Neural progenitor cell (in vitro differentiated cells): Measurements from ENCODE around the gene ARID3A. TPM values are rescaled to one million over a fixed set of nuclear protein-coding genes. Genes with fewer than 3 reads are reported as not detected.
A peak's percentile ranks its signal among the peaks of the same experiment; 100 is the strongest.

Experiments used
- DNase-seq: peaks from one replicate; pipeline ENCODE4 v3.0.0-alpha.2; 2016; ENCODE audit warnings: low spot score
- H2AFZ ChIP-seq: fragments of 200-600 bp; sonication (generic); replicated peaks from 2 replicates; pipeline ENCODE4 v1.6.1; 2016; ENCODE audit warnings: antibody characterized with exemption
- H3F3A ChIP-seq: fragments of 200-600 bp; sonication (generic); 2 replicates; pipeline ENCODE4 v1.6.1; 2016; ENCODE audit warnings: antibody characterized with exemption, low read depth
- H3K27ac ChIP-seq: fragments of 200-600 bp; sonication (generic); 2 replicates; pipeline ENCODE4 v1.5.1; 2016; ENCODE audit warnings: mild to moderate bottlenecking
- H3K27me3 ChIP-seq: fragments of 200-600 bp; sonication (generic); 2 replicates; pipeline ENCODE4 v1.6.1; 2016; ENCODE audit warnings: mild to moderate bottlenecking, moderate library complexity
- H3K36me3 ChIP-seq: fragments of 200-600 bp; sonication (generic); 2 replicates; pipeline ENCODE4 v1.5.1; 2016
- H3K4me1 ChIP-seq: fragments of 200-600 bp; sonication (generic); 2 replicates; pipeline ENCODE4 v1.6.1; 2016; ENCODE audit warnings: mixed run types
- H3K4me2 ChIP-seq: fragments of 200-600 bp; sonication (generic); 2 replicates; pipeline ENCODE4 v1.6.1; 2016
- H3K4me3 ChIP-seq: fragments of 200-600 bp; sonication (generic); 2 replicates; pipeline ENCODE4 v1.5.1; 2016
- H3K79me2 ChIP-seq: fragments of 200-600 bp; sonication (generic); 2 replicates; pipeline ENCODE4 v1.6.1; 2016; ENCODE audit warnings: low read depth
- H3K9ac ChIP-seq: fragments of 200-600 bp; sonication (generic); 2 replicates; pipeline ENCODE4 v1.6.1; 2016
- H3K9me3 ChIP-seq: fragments of 200-600 bp; sonication (generic); 2 replicates; pipeline ENCODE4 v1.5.1; 2016; ENCODE audit warnings: low read depth
- H4K20me1 ChIP-seq: fragments of 200-600 bp; sonication (generic); 2 replicates; pipeline ENCODE4 v1.6.1; 2016; ENCODE audit warnings: low read depth
- H3K27ac Mint-ChIP-seq: 3 replicates; pipeline ENCODE4 v1.8.0; 2021; ENCODE audit warnings: mixed read lengths
- H3K27me3 Mint-ChIP-seq: 2 replicates; pipeline ENCODE4 v1.8.0; 2022; ENCODE audit warnings: low read depth, mild to moderate bottlenecking, inconsistent platforms, moderate library complexity, mixed read lengths; ENCODE audit not compliant: insufficient read depth
- H3K36me3 Mint-ChIP-seq: 3 replicates; pipeline ENCODE4 v1.8.0; 2021; ENCODE audit warnings: mixed read lengths
- H3K4me1 Mint-ChIP-seq: 3 replicates; pipeline ENCODE4 v1.8.0; 2021; ENCODE audit warnings: mixed read lengths
- H3K4me3 Mint-ChIP-seq: 3 replicates; pipeline ENCODE4 v1.8.0; 2021; ENCODE audit warnings: mild to moderate bottlenecking, moderate library complexity, mixed read lengths
- H3K9me3 Mint-ChIP-seq: 3 replicates; pipeline ENCODE4 v1.8.0; 2020; ENCODE audit warnings: mixed read lengths
- CTCF ChIP-seq: fragments of 200-600 bp; sonication (generic); IDR thresholded peaks from 2 replicates; pipeline ENCODE4 v1.5.1; 2017; ENCODE audit warnings: antibody characterized with exemption, mild to moderate bottlenecking
- EZH2 ChIP-seq: fragments of 200-600 bp; sonication (generic); IDR thresholded peaks from 2 replicates; pipeline ENCODE4 v1.6.1; 2017; ENCODE audit warnings: antibody characterized with exemption, mild to moderate bottlenecking, moderate library complexity
- EZH2phosphoT487 ChIP-seq: fragments of 200-600 bp; sonication (generic); IDR thresholded peaks from 2 replicates; pipeline ENCODE4 v1.6.1; 2017; ENCODE audit warnings: antibody characterized with exemption
- total RNA-seq: library from RNA; depleted of rRNA; stranded (reverse); fragments of >200 nt; gene quantifications from 2 replicates; pipeline ENCODE4 v1.2.3, GENCODE V29; 2015; ENCODE audit warnings: low replicate concordance

The ARID3A gene
- total RNA-seq, 1 donor from 2014 or later: 25.5 TPM

DNA sequence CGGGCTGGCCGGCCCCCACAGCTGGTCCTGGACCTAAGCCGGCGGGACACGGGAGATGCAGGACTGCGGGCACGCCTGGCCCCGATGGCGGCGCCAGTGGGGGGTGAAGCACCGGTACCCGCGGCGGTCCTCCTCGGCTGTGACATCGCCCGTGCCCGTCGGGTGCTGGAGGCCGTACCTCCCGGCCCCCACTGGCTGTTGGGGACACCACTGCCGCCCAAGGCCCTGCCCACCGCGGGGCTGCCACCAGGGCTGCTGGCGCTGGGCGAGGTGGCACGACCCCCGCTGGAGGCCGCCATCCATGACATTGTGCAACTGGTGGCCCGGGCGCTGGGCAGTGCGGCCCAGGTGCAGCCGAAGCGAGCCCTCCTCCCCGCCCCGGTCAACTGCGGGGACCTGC is 77.4 kb downstream of the ARID3A start:
- peaks cover 3% of the 10 kb centered on the region for H3K9me3 Mint-ChIP-seq
- Histone ChIP-seq H3K27ac (no peak overlapping the region), H3K4me1 (peaks cover 3% of the 10 kb centered on the region), H4K20me1 (no peaks in the 10 kb centered on the region), H3K27me3 (peaks cover 38% of the 10 kb centered on the region), H2AFZ (no peak overlapping the region), H3K4me3 (no peak overlapping the region), H3K4me2 (no peak overlapping the region), H3K9ac (no peak overlapping the region), H3F3A (peaks cover 6% of the 10 kb centered on the region), H3K36me3 (no peaks in the 10 kb centered on the region), H3K9me3 (no peaks in the 10 kb centered on the region), H3K79me2 (no peaks in the 10 kb centered on the region)
- H3K4me3 Mint-ChIP-seq: no peak overlapping the region
- peaks cover 19% of the 10 kb centered on the region for H3K27me3 Mint-ChIP-seq
- no peaks in the 10 kb centered on the region for H3K36me3 Mint-ChIP-seq
- H3K4me1 Mint-ChIP-seq: peaks cover 8% of the 10 kb centered on the region
- no peak overlapping the region for H3K27ac Mint-ChIP-seq
- TF ChIP-seq EZH2phosphoT487 (no peak), CTCF (no peak), EZH2 (no peak)
- no peak for DNase-seq

DNA sequence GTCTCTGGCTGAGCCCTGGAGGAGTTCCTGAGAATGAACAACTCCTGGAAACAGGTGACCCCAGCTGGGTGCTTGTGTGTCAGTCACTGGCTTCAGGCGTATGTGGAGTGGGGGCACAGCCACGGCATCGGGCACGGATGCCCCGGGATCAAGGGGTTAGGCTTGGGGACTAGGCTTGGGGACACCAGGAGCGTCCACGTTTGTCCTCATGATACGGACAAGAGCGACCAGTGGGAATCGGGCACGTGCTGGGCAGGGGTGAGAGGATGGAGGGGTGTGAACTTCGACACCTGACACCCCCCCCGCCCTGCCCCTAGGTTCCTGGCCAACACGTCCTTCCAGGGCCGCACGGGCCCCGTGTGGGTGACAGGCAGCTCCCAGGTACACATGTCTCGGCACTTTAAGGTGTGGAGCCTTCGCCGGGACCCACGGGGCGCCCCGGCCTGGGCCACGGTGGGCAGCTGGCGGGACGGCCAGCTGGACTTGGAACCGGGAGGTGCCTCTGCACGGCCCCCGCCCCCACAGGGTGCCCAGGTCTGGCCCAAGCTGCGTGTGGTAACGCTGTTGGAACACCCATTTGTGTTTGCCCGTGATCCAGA is 78.5 kb downstream of the ARID3A start:
- Histone ChIP-seq H3K27me3 (peaks cover 28% of the 10 kb centered on the region), H3F3A (peaks cover 6% of the 10 kb centered on the region), H4K20me1 (no peaks in the 10 kb centered on the region), H3K79me2 (no peaks in the 10 kb centered on the region), H3K9me3 (no peaks in the 10 kb centered on the region), H3K4me1 (peaks cover 3% of the 10 kb centered on the region), H3K36me3 (no peaks in the 10 kb centered on the region), H3K9ac (no peak overlapping the region), H2AFZ (no peak overlapping the region), H3K4me3 (no peak overlapping the region), H3K4me2 (no peak overlapping the region), H3K27ac (no peak overlapping the region)
- TF ChIP-seq EZH2phosphoT487 (no peak), CTCF (no peak), EZH2 (no peak)
- no peak for DNase-seq
- Mint-ChIP-seq H3K4me3 (no peak overlapping the region), H3K36me3 (no peaks in the 10 kb centered on the region), H3K9me3 (no peaks in the 10 kb centered on the region), H3K4me1 (peaks cover 3% of the 10 kb centered on the region), H3K27me3 (peaks cover 12% of the 10 kb centered on the region), H3K27ac (no peak overlapping the region)

DNA sequence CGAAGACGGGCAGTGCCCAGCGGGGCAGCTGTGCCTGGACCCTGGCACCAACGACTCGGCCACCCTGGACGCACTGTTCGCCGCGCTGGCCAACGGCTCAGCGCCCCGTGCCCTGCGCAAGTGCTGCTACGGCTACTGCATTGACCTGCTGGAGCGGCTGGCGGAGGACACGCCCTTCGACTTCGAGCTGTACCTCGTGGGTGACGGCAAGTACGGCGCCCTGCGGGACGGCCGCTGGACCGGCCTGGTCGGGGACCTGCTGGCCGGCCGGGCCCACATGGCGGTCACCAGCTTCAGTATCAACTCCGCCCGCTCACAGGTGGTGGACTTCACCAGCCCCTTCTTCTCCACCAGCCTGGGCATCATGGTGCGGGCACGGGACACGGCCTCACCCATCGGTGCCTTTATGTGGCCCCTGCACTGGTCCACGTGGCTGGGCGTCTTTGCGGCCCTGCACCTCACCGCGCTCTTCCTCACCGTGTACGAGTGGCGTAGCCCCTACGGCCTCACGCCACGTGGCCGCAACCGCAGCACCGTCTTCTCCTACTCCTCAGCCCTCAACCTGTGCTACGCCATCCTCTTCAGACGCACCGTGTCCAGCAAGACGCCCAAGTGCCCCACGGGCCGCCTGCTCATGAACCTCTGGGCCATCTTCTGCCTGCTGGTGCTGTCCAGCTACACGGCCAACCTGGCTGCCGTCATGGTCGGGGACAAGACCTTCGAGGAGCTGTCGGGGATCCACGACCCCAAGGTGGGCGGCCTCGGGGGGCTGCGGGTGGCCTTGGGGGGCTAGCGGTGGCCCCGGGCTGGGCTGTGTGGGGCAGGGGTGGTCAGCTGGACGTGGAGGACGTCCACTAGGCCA is 79.2 kb downstream of the ARID3A start:
- Histone ChIP-seq H3K27me3 (peaks cover 21% of the 10 kb centered on the region), H3K36me3 (no peaks in the 10 kb centered on the region), H3K4me3 (no peak overlapping the region), H3F3A (peaks cover 6% of the 10 kb centered on the region), H3K9ac (no peak overlapping the region), H3K9me3 (no peaks in the 10 kb centered on the region), H3K4me1 (peaks cover 3% of the 10 kb centered on the region), H2AFZ (no peak overlapping the region), H3K4me2 (no peak overlapping the region), H3K79me2 (no peaks in the 10 kb centered on the region), H4K20me1 (no peaks in the 10 kb centered on the region), H3K27ac (no peak overlapping the region)
- no peaks in the 10 kb centered on the region for H3K9me3 Mint-ChIP-seq
- no peaks in the 10 kb centered on the region for H3K36me3 Mint-ChIP-seq
- TF ChIP-seq EZH2phosphoT487 (no peak), CTCF (no peak), EZH2 (no peak)
- no peak overlapping the region for H3K4me3 Mint-ChIP-seq
- DNase-seq: no peak
- no peaks in the 10 kb centered on the region for H3K4me1 Mint-ChIP-seq
- peaks cover 6% of the 10 kb centered on the region for H3K27me3 Mint-ChIP-seq
- H3K27ac Mint-ChIP-seq: peak overlapping the region; percentile 82
